Stimulated activated naive CD4-positive, alpha-beta T cell (primary cell): ENCODE results near the gene NPAS3.

ENCODE experiments used
- DNase-seq, 6 experiments: peaks; one replicate each; lab custom pipeline; 2025; lab: John Stamatoyannopoulos, UW

Gene NPAS3

GRCh38 chr14:33679461-33680225, 741.0 kb downstream of the NPAS3 start:
- DNase-seq: no peak

GRCh38 chr14:33680873-33681272, 742.2 kb downstream of the NPAS3 start:
- DNase-seq: no peak

DNA sequence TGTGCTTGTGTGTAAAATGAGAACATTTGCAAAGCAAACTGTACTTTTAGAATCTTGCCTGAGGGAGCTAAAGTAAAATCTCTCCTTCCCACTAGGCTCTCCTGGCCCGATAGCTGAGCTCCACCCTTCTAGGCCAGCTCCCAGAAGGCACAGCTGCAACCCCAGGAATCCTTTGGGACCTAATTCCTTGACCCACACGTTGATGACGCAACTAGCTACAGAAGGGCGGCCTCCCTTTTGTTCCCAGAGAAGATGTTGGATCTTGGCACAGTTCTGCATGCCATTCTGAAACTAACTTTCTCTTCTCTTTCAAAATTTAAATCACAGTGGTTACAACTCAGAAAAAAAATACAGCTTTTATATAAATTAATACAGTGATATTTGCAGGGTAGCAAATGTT, 744.1 kb downstream of the NPAS3 start:
- DNase-seq: no peak

DNA sequence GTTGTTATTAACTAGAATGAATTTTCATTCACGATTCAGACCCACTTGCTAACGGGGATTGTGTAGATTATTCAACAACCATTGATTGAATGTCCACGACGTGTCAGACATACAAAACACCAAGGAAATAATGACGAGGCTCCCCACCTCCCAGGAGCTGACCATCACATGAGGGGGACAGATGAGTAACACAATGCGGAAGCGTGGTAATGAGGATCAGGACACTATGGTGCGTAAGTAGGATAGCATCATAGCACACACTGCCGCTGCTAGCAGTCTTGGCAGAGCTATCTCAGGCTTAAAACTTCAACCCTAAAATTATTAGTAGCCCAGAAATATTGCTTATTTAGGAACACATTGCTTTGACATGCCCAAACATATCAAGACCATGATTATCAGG, 746.3 kb downstream of the NPAS3 start:
- no peak for DNase-seq

- DNase-seq: no peak
These were observed 747.0 kb downstream of the NPAS3 start for GRCh38 chr14:33685698-33686097.

DNA sequence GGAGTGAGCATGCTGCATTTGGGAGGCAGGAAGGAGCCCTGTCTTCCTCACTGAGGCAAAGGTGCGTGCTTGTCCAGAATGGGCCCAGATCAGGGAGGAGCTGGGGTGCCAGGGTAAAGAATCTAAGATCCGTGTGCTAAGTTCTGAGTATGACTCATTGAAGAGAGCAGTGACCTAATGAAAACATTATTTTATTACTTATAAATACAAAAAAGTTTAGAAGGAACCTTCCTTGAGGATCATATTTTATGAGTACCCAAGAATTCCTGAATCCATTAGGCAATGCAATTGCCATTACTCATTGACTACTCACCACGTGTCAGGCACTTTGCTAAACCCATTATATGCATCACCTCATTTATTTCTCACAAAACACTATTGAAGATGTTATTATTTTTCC, 747.5 kb downstream of the NPAS3 start:
- no peak for DNase-seq

- DNase-seq: no peak
These were observed 748.2 kb downstream of the NPAS3 start for GRCh38 chr14:33686856-33687255.

DNA sequence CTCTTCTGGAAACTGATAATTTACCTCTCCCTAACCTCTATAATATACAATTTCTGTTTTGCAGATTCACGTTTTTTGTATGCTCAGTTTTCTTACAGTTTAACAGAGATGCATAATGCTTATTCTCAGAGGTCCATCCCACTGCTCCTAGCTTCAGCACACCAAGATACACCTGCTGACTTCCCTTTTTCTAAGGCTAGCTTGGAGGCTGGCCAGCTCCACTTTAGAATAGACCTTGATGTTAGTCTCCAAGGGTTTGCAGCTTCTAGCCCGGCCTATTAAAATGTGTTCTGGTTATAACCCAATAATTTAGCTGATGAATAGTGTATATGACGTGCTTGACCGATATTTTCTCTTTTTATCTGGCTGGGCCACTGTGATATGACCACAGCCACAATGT, 751.0 kb downstream of the NPAS3 start:
- DNase-seq: no peak

- no peak for DNase-seq
These were observed 753.2 kb downstream of the NPAS3 start for GRCh38 chr14:33691907-33692306.

- no peak for DNase-seq
These were observed 754.1 kb downstream of the NPAS3 start for GRCh38 chr14:33692762-33693161.

DNA sequence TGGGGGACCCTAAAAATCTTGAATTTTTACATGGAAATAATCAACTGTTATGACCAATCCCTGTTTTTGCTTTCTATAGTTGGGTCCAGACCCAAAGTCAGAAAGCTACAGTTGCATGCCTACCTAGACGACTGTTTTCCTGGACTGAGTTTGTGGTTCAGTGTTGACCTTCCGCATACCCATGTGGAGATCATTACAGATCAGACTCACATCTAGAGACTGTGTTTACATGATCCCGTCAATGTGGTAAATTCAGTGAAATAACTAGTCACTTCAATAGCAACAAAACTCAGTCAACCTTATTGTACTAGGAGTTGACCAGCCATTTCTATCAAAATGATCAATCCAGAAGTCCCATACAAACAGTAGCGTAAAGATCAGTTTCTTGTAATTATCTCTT, 754.6 kb downstream of the NPAS3 start:
- DNase-seq: no peak

DNA sequence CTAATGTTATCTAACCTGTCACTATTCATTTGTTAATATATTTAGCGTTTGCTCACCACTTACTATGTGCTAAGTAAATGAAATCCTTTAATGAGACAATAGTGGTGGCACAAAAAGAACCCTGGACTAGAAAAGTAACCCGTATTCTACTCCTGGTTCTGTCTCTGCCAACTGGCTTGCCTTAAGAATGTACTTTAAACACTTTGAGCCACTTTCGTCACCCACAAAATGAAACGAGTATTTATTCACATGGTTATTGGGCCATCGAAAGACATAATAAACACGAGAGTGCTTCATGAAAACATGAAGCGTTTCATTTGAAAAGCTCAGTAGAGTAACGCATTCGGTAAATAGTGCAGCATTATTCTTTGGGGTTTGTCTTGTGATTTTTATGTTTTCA, 757.5 kb downstream of the NPAS3 start:
- no peak for DNase-seq

DNA sequence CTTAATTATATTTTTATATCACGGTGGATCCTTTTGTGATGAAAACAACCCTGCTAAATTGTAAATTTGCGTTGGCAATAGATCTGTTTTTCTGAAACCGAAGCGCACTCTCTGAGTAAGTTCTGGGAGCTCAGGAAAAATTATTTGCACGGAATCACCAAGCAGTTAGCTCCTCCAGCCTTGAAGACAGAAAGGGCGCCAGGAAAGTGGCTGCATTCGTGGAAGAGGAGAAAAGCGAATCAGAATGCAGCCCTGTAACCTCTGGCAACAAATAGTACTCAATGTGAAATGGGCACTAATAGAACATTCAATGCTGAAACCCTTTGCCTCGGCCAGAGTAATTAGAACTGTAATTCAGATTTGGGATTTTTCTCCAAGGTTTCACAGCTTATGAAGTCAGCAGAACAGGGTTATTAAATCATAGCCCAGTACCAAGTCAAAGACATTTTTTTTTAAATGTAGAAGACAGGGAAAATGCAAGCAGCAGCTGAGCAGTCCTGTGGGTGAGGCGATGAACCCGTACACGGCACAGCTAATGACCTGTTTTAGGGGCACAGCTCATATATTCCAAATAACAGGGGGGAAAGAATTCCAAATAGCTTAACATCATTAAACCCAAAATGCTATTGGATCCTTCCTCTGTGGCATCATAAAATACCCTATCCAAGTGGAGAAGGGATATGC, 760.8 kb downstream of the NPAS3 start:
- DNase-seq: no peak

- no peak for DNase-seq
These were observed 761.4 kb downstream of the NPAS3 start for GRCh38 chr14:33700052-33700451.

DNA sequence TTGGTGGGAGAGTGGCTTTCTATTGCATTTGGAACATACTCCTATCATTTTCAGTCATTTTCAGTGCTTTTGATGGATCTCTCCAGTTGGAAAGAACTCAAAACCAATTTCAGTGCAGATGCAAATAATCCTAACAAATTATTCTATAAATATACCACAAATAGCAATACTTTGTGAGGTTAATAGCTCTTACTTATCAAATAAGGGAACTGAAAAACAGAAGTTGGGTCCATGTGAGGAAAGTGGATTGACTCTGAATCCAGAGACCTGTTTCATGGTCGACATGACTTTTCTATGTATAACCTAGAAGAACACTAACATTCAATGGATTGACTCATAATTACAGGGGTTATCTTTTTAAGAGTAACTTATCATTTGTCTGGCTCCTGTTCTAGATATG, 763.6 kb downstream of the NPAS3 start:
- no peak for DNase-seq

- no peak for DNase-seq
These were observed 765.8 kb downstream of the NPAS3 start for GRCh38 chr14:33704481-33704880.

GRCh38 chr14:33705490-33705889, 766.8 kb downstream of the NPAS3 start:
- DNase-seq: no peak

GRCh38 chr14:33707716-33708115, 769.0 kb downstream of the NPAS3 start:
- no peak for DNase-seq

GRCh38 chr14:33709283-33709682, 770.6 kb downstream of the NPAS3 start:
- DNase-seq: no peak

GRCh38 chr14:33709711-33710110, 771.0 kb downstream of the NPAS3 start:
- no peak for DNase-seq

- no peak for DNase-seq
These were observed 771.6 kb downstream of the NPAS3 start for GRCh38 chr14:33710273-33710672.

DNA sequence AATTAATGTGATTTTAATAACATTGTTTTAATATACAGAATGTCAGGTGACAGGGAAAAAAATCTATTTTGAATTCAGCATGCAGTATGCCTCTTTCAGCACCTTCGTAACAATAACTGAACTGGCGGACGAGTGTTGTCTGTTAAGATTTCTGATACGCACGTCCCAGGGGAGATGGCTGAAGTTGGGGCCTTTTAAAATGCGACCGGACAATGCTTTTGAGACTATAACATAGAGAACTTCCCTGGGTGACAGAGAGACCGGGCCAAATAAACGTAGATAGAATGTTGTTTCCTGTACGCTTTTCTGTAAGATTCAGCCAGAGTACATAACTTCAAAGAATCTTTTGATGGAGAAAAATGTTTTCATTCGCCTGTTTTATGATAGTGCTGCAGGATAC, 772.5 kb downstream of the NPAS3 start:
- no peak for DNase-seq

GRCh38 chr14:33711811-33712216, 773.1 kb downstream of the NPAS3 start:
- DNase-seq: no peak
